Measurements from ENCODE around the gene GABRR1. TPM values are rescaled to one million over a fixed set of nuclear protein-coding genes. Genes with fewer than 3 reads are reported as not detected.

Gene GABRR1
- total and polyA plus RNA-seq, 2 of the 13 experiments (the other 11 are each of a cell fraction or from before 2014, with no cell fraction given) = not detected

DNA sequence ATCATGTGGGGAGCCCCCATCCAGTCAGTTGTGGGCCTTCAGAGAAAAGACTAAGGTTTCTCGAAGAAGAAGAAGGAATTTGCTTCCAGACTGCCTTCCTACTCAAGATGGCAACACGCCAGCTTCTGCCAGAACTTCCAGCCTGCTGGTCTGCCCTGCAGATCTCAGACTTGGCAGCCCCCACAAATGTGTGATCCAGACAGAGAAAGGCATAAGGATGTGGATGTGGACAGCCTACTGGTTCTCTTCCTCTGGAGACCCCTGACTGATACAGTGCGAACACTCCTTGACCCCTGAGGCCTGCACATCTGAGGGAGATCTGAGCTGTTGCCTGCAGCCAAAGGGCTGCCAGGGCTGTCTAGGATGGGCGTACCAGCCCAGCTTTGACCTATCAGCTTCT lies 8.6 kb downstream of the GABRR1 start:
- BruUV-seq (replicated peaks) = no TSS peak
- no peak for FAIRE-seq
- ATAC-seq = no peak
- POLR2A ChIA-PET = no interaction called here
- no peak overlapping the region for H3K27ac ChIP-seq (ENCODE audit: extremely low read length, insufficient read depth, low read length)
- no peaks in the 10 kb centered on the region for H3K9me3 ChIP-seq (ENCODE audit: low read length)
- no peaks in the 10 kb centered on the region for H3K36me3 ChIP-seq (replicated peaks in 1 of 2; ENCODE audit: control insufficient read depth in 1 of 2, insufficient read depth in 2 of 2, low read length in 2 of 2)
- no peaks in the 10 kb centered on the region for H3K79me2 ChIP-seq (ENCODE audit: insufficient read depth, low read length)
- no peaks in the 10 kb centered on the region for H4K20me1 ChIP-seq (ENCODE audit: insufficient read depth, low read length)
- CTCF ChIA-PET (ENCODE audit: low intra/inter-chr PET ratio, low total read pairs) = no interaction called here
- TF ChIP-seq GABPB1 (CRISPR knock-in tag; IDR thresholded peaks at IDR 0.05) (no peak), MED13 (CRISPR knock-in tag; IDR thresholded peaks at IDR 0.05) (no peak), ZNF883 (CRISPR knock-in tag; IDR thresholded peaks at IDR 0.05; ENCODE audit: not compliant biosample characterization) (no peak)
- TF ChIP-seq, protein P1, sequence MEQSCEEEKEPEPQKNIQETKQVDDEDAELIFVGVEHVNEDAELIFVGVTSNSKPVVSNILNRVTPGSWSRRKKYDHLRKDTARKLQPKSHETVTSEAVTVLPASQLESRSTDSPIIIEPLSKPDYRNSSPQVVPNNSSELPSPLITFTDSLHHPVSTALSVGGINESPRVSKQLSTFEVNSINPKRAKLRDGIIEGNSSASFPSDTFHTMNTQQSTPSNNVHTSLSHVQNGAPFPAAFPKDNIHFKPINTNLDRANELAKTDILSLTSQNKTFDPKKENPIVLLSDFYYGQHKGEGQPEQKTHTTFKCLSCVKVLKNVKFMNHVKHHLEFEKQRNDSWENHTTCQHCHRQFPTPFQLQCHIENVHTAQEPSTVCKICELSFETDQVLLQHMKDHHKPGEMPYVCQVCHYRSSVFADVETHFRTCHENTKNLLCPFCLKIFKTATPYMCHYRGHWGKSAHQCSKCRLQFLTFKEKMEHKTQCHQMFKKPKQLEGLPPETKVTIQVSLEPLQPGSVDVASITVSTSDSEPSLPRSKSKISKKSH (CRISPR knock-in tag; IDR thresholded peaks at IDR 0.05; ENCODE audit: borderline replicate concordance) = no peak
- TF ChIP-seq, protein P2, sequence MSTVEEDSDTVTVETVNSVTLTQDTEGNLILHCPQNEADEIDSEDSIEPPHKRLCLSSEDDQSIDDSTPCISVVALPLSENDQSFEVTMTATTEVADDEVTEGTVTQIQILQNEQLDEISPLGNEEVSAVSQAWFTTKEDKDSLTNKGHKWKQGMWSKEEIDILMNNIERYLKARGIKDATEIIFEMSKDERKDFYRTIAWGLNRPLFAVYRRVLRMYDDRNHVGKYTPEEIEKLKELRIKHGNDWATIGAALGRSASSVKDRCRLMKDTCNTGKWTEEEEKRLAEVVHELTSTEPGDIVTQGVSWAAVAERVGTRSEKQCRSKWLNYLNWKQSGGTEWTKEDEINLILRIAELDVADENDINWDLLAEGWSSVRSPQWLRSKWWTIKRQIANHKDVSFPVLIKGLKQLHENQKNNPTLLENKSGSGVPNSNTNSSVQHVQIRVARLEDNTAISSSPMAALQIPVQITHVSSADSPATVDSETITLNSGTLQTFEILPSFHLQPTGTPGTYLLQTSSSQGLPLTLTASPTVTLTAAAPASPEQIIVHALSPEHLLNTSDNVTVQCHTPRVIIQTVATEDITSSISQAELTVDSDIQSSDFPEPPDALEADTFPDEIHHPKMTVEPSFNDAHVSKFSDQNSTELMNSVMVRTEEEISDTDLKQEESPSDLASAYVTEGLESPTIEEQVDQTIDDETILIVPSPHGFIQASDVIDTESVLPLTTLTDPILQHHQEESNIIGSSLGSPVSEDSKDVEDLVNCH (CRISPR knock-in tag; IDR thresholded peaks at IDR 0.05) = no peak
- TF ChIP-seq, protein P3, sequence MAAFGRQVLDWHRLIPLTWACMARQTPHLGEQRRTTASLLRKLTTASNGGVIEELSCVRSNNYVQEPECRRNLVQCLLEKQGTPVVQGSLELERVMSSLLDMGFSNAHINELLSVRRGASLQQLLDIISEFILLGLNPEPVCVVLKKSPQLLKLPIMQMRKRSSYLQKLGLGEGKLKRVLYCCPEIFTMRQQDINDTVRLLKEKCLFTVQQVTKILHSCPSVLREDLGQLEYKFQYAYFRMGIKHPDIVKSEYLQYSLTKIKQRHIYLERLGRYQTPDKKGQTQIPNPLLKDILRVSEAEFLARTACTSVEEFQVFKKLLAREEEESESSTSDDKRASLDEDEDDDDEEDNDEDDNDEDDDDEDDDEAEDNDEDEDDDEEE (CRISPR knock-in tag; IDR thresholded peaks at IDR 0.05) = no peak
- H2AFZ ChIP-seq (ENCODE audit: low read length) = no peak overlapping the region
- DNase-seq (ENCODE audit: low spot score) = no peak
- 11% methylated on average over 3 of the region's 4 CpGs for WGBS (ENCODE audit: low lambda C conversion rate)
- H3K4me1 ChIP-seq (ENCODE audit: insufficient read depth, low read length) = no peaks in the 10 kb centered on the region
- H3K4me3 ChIP-seq (replicated peaks in 1 of 3; ENCODE audit: insufficient read depth in 1 of 3, low read depth in 2 of 3, low read length in 3 of 3) = no peak overlapping the region
- no peak overlapping the region for H3K4me2 ChIP-seq (ENCODE audit: low read depth, low read length)
- H3K27me3 ChIP-seq (ENCODE audit: control insufficient read depth in 1 of 2, insufficient read depth in 2 of 2, low read length in 2 of 2) = no peaks in the 10 kb centered on the region
- H3K9ac ChIP-seq (ENCODE audit: insufficient read depth, low read depth, low read length) = no peak overlapping the region
- intact Hi-C loops (cut with micrococcal nuclease; ENCODE audit: unreplicated experiment) = no loop called here
- in situ Hi-C loops (cut with HindIII; ENCODE audit: extremely low pct_ligation_motif_present, low pct_unique_long_range_greater_than_20kb) = no loop called here
